Natural killer cell (primary cell): Measurements from ENCODE around the gene YOD1. TPM values are rescaled to one million over a fixed set of nuclear protein-coding genes. Genes with fewer than 3 reads are reported as not detected.

ENCODE experiments used
- ATAC-seq, 3 donors: fragments of 150-1000 bp in 2 of 3; fragments of 200-7000 bp in 1 of 3; cut with Tn5 transposase; 1 replicate in 1 of 3; 2 replicates in 2 of 3; pipeline ENCODE4 v1.10.0; 2021; ENCODE audit warnings: mild to moderate bottlenecking in 2 of 3, moderate library complexity in 2 of 3
- DNase-seq, 2 donors: peaks; one replicate each; pipeline versions ENCODE4 v3.0.0 to v3.0.0-alpha.2; 2013 to 2021; ENCODE audit warnings: mixed read lengths in 1 of 2
- H3K27ac ChIP-seq: one replicate; pipeline ENCODE4 v1.5.1; 2013; ENCODE audit warnings: mild to moderate bottlenecking, low read length
- H3K27me3 ChIP-seq: one replicate; pipeline ENCODE4 v1.6.1; 2013; ENCODE audit warnings: low read length; ENCODE audit not compliant: control insufficient read depth, insufficient read depth
- H3K36me3 ChIP-seq: one replicate; pipeline ENCODE4 v1.6.1; 2013; ENCODE audit warnings: low read length; ENCODE audit not compliant: control insufficient read depth, insufficient read depth
- H3K4me1 ChIP-seq: one replicate; pipeline ENCODE4 v1.6.1; 2013; ENCODE audit warnings: low read length; ENCODE audit not compliant: control insufficient read depth, insufficient read depth
- H3K4me3 ChIP-seq: one replicate; pipeline ENCODE4 v1.5.1; 2013; ENCODE audit warnings: low read length
- H3K9me3 ChIP-seq: one replicate; pipeline ENCODE4 v1.6.1; 2013; ENCODE audit warnings: low read length; ENCODE audit not compliant: control insufficient read depth, insufficient read depth
- H3K27ac Mint-ChIP-seq, 2 donors: one replicate each; pipeline ENCODE4 v1.8.0; 2022; ENCODE audit warnings: mild to moderate bottlenecking in 2 of 2, mixed read lengths in 2 of 2, moderate library complexity in 1 of 2
- H3K27me3 Mint-ChIP-seq, 2 donors: one replicate each; pipeline ENCODE4 v1.8.0; 2022; ENCODE audit warnings: low read depth in 2 of 2, mixed read lengths in 2 of 2
- H3K36me3 Mint-ChIP-seq: one replicate; pipeline ENCODE4 v1.8.0; 2022; ENCODE audit warnings: mixed read lengths
- H3K4me1 Mint-ChIP-seq, 2 donors: one replicate each; pipeline ENCODE4 v1.8.0; 2022; ENCODE audit warnings: mixed read lengths in 2 of 2
- H3K4me3 Mint-ChIP-seq: one replicate; pipeline ENCODE4 v1.8.0; 2022; ENCODE audit warnings: mild to moderate bottlenecking, moderate library complexity, mixed read lengths
- H3K9me3 Mint-ChIP-seq, 2 donors: one replicate each; pipeline ENCODE4 v1.8.0; 2022; ENCODE audit warnings: mixed read lengths in 2 of 2
- CTCF ChIP-seq: fragments of 200-600 bp; IDR thresholded peaks from one replicate; pipeline ENCODE4 v1.8.0; 2022; ENCODE audit warnings: antibody characterized with exemption
- WGBS: methylation state at CpG from one replicate; pipeline ENCODE4 v1.1.7; 2013; ENCODE audit warnings: missing lambda C conversion rate; ENCODE audit not compliant: insufficient coverage; 5-methylcytosine and 5-hydroxymethylcytosine counted together
- intact Hi-C: fragments of 100-400 bp; cut with micrococcal nuclease; formaldehyde crosslinking; loops from one replicate; pipeline ENCODE4 v1.14.2; 2022
- total RNA-seq, 4 donors: library from RNA; stranded (reverse); fragments of 120-200 nt in 1 of 4; gene quantifications; one replicate each; pipeline versions ENCODE4 v1.2.3 to v1.2.4, GENCODE V29; 2013 to 2022

The YOD1 gene
- total RNA-seq, 3 donors from 2014 or later (not counting 1 experiment from before 2014, with no cell fraction given): 20.6 to 22.8 (median 21.2) TPM

GRCh38 chr1:207013321-207014085 is 37.5 kb downstream of the YOD1 start:
- intact Hi-C loops: no loop called here
- ATAC-seq: no peak
- H3K27me3 Mint-ChIP-seq: peaks cover 37 to 40% of the 10 kb centered on the region in 2 donors

GRCh38 chr1:207010726-207011125 is 40.3 kb downstream of the YOD1 start:
- Mint-ChIP-seq H3K27me3 (peaks cover 31 to 49% of the 10 kb centered on the region in 2 donors), H3K27ac (no peak overlapping the region), H3K4me3 (no peak overlapping the region), H3K4me1 (no peaks in the 10 kb centered on the region), H3K36me3 (no peaks in the 10 kb centered on the region), H3K9me3 (no peaks in the 10 kb centered on the region)
- Histone ChIP-seq H3K27ac (no peak overlapping the region), H3K4me3 (no peak overlapping the region), H3K4me1 (no peaks in the 10 kb centered on the region), H3K27me3 (no peaks in the 10 kb centered on the region), H3K9me3 (no peaks in the 10 kb centered on the region), H3K36me3 (no peaks in the 10 kb centered on the region)
- WGBS: 96% methylated on average over 2 of the region's 2 CpGs
- ATAC-seq: no peak
- intact Hi-C loops: no loop called here
- TF ChIP-seq CTCF: no peak
- no peak for DNase-seq

More at GRCh38 chr1:207013321-207014085, 37.5 kb downstream of the YOD1 start:
- no peaks in the 10 kb centered on the region for H3K36me3 Mint-ChIP-seq
- no peak overlapping the region for H3K4me3 ChIP-seq
- no peak for TF ChIP-seq CTCF
- no peak overlapping the region for H3K4me3 Mint-ChIP-seq
- H3K4me1 ChIP-seq: no peaks in the 10 kb centered on the region
- no peaks in the 10 kb centered on the region for H3K4me1 Mint-ChIP-seq
- no peak for DNase-seq
- no peaks in the 10 kb centered on the region for H3K9me3 ChIP-seq
- no peaks in the 10 kb centered on the region for H3K9me3 Mint-ChIP-seq
- H3K27ac ChIP-seq: no peak overlapping the region
- 88% methylated on average over 5 of the region's 6 CpGs for WGBS
- H3K27me3 ChIP-seq: no peaks in the 10 kb centered on the region
- no peaks in the 10 kb centered on the region for H3K36me3 ChIP-seq
- no peak overlapping the region for H3K27ac Mint-ChIP-seq

GRCh38 chr1:207009945-207010344 is 41.1 kb downstream of the YOD1 start:
- ATAC-seq (no peak), DNase-seq (no peak)
- no peaks in the 10 kb centered on the region for H3K36me3 ChIP-seq
- no peaks in the 10 kb centered on the region for H3K4me1 ChIP-seq
- no peaks in the 10 kb centered on the region for H3K9me3 Mint-ChIP-seq
- H3K4me1 Mint-ChIP-seq: peaks cover 0 to 3% of the 10 kb centered on the region in 2 donors
- H3K27ac ChIP-seq: no peak overlapping the region
- intact Hi-C loops: no loop called here
- no peaks in the 10 kb centered on the region for H3K36me3 Mint-ChIP-seq
- TF ChIP-seq CTCF: no peak
- no peaks in the 10 kb centered on the region for H3K27me3 ChIP-seq
- H3K27ac Mint-ChIP-seq: no peak overlapping the region
- H3K9me3 ChIP-seq: no peaks in the 10 kb centered on the region
- peaks cover 29 to 51% of the 10 kb centered on the region in 2 donors for H3K27me3 Mint-ChIP-seq
- no peak overlapping the region for H3K4me3 Mint-ChIP-seq
- WGBS: 95% methylated on average over 7 of the region's 7 CpGs
- no peak overlapping the region for H3K4me3 ChIP-seq
